ENCODE measurements around the gene ZNF217.
"Not testable (repeated sequence)": the region's sequence is repeated elsewhere in the genome, so short reads cannot be mapped to it uniquely, and the experiment has no call there.

ZNF217 gene

DNA sequence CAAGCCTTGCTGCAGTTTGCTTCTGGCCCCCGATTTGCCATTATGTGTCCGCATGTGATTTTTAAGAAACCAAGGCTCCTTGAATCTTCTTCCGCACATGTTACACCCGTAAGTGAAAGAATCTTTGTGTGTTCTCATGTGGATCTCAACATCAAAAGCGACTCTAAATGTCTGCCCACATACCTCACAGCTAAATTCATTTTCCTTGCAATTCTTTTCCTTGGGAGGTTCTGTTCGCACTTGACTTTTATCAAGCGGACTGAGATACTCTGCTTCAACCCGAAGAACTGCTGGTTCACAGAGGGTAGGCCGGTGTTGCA, 11.4 kb downstream of the ZNF217 start:
- no peak for DNase-seq

DNA sequence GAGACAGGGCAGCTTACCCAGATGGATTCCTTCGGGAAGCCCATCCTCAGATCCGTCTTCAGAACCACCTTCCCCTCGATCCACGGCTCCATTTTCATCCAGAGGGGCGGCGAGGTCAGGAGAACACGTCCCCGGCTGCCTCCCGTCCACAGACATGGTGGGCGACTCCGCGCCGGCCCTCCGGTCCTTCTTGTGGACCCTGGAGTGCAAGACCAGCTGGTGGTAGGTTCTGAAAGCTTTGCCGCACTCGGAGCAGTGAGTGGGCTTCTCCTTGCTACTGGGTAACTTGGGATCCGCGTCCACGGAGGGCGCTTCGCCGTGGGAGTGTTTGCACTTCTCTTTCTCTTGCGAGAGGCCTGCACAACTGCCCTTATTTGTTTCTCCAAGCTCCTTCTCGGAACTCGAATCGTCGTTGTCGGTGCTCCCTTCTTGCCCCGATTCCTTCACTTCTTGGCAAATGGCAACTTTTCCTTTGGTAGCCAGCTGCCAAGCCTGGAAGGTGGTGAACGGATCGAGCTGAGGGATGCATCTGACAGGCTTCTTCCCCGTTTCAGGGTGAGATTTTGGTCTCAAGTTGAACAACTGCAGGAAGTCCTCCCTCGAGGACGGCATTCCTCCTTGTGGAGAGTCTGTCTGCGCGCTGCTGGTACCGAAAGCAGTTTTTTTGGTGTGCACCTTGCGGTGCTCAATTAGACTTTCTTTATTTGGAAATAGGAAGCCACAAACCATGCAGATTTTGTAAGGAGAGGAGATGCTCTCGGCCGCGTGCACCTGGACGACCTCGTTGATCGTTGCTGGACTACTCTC, 12.0 kb downstream of the ZNF217 start:
- DNase-seq, result peak; percentile 53

DNA sequence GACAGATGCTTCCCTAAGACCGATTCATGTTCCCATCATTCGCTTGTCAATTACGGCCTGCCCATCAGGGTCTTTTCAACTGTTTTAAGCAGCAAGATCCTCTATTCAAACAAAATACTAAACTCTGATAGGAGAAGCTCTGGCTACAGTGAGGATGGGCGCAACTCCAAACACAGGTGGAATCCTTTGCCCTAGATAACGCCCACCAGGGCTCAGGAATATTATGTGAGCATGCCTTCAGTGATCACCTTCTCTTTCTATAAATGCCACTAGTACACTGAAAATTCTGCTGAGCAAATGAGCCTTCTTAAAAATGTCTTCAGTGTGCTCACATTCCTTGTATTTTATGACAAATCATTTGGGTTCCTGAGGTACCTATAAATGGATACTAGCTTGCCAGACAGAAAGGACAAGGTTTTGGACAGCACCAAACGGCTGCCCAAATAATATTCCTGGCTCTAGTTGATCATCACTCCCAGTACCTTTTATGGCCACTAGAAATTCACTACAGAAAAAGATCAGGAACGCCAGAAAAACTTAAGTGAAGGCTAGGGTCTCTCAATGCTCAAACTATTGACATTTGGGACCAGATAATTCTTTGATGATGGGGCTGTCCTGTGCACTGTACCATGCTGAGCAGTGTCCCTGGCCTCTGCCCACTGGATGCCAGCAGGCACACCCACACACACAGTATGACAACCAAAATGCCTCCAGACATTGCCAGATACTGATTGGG, 13.1 kb downstream of the ZNF217 start:
- no peak for DNase-seq

DNA sequence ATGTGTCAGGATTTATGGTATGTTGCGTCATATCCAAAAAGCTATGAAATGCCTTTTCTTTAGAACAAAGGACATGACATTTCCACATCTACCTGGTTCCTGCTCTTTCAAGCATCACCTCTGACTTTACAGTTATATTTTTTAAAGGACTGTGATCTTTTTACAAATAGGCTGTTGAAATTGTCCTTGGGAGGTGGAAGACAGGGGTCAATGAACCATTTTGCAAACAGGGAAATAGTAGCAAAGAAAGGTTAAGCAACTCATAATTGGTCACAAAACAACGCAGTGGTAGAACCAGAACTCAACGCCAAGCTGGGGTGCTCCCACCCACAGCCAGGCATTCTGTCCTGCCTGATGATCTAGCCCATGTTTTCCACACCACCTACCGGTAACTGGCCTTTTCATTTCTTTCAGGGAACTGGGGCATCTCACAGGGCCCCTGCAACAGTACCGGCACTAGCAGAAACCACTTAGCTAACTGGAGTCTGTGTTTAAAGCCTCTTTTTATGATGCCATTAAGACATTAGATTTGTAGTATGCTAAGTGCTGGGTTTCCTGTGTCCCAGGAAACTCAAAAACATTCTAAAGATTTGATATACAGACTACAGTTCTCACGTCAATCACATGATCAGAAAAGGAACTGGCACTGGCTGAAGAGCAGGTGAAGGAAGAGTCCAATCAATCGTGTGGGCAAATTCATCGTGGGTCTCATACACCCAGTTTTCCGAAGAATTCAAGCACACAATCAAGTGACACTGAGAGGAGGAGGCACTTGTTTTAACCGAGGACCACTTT, 13.9 kb downstream of the ZNF217 start:
- DNase-seq, result peak; percentile 59

DNA sequence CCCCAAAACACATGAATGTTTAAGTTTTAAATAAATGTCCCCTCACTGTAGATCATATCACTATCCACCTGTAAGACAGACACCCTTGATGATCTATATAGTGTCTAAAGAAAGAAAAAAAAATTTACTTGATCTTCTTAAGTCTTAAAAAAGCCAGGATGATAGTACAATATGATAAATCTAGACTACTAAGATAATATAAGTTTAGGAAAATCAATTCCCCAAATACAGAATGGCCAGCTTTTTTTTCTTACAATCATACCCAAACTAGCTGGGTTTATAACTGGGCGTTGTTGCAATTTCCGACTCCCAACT, 14.4 kb downstream of the ZNF217 start:
- DNase-seq, result no peak

DNA sequence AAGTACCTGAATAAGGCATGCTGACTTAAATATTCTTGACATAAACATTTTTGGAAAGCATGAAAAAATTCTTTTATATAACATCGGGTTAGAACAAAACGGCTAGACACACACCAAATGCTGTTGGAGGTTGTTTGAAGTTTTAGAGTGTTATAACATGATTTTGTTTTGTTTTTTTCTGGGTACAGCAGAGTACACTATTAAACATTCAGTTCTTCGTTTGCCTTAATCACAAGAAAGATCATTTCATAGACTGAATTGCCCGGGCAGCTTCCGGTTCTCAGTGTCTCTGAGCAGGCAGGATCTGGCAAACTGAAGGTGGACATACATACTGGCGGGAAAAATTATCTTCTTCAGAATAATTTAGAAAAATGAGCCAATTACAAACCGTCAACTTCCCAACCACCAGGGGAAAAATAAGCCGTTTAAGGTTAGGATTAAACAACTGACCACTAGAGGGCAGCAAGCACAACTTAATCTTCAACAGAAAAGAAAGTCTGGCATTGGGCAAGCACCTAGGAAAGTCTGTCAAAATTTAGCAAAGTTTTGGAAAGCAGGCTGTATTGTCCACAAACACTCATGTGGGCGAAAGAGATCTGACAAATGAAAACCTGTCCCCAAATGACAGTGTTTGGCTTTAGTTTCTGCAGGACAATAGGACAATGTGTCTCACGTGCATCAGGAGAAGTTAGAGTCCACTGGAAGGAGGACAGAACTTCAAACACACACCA, 15.0 kb downstream of the ZNF217 start:
- peak; percentile 89 for DNase-seq

DNA sequence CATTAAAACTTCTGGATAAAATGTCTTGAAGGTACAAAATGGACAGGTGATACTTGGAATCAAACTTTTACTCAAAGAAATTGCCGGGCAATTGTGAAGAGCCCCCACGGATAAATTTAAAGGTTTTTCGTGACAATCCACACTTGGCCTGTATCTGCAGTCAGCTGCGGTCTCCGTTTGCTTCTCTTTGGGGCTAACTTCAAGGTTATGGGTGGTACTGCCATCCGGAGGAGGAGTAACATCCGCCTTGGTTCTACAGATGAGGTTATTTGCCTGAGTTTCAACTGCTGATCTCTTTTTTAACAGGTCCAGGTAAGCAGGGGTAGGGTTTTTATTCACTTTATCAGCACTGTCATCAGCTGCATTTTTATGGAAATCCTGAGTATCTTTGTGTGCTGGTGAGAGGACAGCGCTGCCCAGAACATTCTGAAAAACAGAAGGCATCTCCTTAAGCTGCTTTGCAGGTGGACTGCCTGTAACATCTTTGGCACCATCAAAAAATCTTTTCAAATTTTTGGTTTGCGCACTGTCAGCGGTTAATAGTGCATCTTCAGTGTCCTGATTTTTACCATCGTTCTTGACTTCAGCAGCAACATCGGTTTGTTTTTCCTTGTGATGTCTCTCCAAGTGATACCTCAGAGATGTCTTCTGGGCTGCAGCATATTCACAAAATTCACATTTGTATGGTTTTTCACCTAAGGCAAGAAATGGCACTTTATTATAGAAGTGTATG, 16.9 kb downstream of the ZNF217 start:
- DNase-seq, result peak; percentile 43

DNA sequence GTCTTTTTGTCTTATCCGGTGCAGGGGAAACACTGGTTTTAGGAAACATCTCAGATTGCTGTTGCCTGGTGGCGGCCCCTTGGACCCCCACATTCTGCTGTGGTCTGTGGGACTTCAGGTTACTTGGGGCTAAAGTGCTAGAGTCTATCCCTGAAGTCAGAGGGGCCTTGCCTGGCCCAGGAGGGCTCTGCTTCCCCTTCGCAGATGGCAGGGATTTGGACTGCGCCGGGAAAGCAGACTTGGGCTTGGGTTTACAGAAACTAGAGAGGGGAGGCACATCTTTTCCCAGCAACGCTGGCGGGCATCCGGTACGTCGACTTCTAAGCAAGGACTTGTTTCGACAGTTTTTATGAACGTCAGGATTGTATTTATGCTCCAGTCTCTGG, 17.5 kb downstream of the ZNF217 start:
- DNase-seq, result no peak

DNA sequence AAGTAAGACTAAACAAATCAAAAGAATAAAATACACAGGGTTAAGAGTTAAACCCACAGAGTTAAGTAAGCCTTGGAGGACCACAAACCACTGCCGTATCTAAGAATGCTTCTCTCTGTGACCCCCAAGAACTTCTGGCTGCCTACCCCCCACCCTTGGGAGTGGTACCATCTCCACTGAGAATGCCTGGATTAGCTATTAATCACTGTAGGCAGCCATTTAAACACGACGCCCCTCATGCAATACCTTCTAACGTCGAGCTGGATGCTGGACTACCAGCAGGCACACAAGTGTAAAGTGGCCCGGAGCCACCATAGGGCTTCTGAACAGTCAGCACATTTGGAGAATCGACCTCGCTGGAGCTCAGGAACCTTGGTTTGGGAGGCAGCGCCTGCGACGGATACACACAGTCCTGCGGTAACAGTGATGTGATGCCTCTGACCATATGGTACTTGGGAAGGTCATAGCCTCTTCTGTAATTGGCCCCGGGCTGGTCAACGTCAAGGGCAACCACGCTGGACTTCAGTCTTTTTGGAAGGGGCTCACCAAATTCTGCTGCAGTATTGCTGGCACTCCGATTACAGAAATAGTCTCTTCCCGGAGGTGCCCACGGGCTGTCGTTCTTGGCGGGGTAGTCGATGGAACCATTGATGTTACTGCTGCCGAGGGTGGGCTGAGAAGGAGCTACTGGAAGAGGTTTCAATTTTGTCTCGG, 18.0 kb downstream of the ZNF217 start:
- DNase-seq, result no peak

DNA sequence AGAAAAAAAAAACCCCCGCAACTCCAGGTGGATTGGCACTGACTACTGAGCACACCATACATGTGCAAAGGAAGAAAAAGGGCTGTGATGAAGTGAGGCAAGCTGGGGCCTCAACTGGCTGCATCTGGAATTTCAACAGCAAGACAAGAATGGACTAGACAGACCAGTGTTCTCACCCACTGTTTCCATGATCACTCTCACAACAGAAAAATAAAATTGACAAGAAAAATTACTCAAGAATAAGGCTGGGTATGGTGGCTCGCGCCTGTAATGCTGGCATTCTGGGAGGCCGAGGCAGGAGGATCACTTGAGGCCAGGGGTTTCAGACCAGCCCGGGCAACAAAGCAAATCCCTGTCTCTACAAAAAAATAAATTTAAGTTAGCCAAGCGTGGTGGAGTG, 18.8 kb downstream of the ZNF217 start:
- DNase-seq, result no peak

DNA sequence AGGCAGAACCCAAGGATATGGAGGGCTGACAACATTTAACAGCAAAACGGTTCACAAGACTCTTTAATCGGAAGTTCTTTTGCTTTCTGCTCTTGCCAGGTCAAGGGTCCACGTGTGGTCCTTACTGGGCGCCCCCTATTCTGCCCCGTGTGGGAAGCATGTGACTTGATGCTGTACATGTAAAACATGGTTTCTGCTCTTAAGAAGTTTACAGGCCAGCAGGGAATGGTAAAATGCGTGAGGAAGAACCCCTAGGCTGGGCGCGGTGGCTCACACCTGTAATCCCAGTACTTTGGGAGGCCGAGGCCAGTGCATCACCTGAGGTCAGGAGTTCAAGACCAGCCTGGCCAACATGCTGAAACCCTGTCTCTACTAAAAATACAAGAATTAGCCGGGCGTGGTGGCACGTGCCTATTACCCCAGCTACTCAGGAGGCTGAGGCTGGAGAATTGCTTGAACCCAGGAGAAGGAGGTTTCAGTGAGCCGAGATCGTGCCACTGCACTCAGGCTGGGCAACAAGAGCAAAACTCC, 19.3 kb downstream of the ZNF217 start:
- no peak for DNase-seq

DNA sequence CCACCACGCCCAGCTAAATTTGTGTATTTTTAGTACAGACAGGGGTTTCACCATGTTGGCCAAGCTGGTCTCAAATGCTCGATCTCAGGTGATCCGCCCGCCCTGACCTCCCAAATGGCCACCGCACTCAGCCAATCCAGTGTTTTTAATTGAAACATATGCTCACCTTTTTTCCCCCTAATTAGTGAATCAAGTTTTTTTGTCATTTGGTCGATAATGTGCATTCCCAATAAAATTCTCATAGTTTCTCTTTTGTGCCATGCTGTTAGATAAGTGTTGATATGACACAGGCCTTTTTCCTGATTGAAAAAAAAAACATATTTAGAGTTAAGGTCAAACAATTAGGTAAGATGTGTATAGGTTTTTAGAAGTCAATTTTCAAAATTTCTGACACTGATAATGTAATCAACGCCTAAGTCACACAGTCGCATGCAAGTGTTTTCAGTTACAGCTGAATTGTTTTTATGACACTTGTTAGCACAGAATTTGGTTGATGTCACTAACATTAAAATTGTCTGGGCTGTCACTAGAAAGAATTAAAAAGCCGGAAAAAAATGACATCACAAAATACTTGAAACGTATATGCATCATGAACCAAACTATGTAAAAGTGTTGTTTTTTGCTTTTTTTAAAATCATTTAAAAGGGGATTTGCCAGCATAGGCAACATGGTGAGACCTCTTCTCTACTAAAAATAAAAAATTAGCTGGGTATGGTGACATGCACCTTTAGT, 21.9 kb downstream of the ZNF217 start:
- DNase-seq, result no peak

DNA sequence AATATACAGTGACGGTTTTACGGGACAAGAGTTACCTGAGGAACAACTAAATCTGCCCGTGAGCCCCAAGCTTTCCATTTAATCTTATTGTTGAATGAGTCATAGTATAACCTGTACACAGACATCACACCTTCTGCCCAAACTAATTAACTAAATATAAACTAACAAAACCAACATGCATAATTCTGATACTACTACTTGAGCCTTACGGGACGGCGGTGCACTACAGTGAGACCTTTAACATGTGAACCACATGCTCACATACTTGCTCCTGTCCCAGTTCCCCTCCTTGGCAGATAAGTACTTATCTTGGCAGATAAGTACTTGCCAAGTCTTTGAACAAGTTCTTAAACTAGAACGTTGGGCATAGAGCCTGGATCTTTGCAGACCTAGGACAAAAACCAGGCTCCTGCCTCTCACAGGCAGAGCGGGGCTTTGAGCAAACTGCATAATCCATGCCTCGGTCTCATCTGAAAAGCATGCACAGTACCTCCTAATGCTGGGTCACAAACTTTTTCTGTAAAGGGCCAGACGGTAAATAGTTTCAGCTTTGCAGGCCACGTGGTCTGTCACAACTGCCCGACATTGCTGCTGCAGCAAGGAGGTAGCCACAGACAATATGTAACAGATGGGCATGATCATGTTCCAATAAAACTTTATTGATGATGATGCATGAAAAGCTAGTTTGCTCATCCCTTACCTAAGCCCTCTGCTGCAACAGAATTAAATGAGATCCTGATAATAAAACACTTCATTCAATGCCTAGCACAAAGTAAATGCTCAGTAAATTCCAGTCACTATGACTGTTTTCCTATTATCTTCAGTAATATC, 23.0 kb downstream of the ZNF217 start:
- no peak for DNase-seq

DNA sequence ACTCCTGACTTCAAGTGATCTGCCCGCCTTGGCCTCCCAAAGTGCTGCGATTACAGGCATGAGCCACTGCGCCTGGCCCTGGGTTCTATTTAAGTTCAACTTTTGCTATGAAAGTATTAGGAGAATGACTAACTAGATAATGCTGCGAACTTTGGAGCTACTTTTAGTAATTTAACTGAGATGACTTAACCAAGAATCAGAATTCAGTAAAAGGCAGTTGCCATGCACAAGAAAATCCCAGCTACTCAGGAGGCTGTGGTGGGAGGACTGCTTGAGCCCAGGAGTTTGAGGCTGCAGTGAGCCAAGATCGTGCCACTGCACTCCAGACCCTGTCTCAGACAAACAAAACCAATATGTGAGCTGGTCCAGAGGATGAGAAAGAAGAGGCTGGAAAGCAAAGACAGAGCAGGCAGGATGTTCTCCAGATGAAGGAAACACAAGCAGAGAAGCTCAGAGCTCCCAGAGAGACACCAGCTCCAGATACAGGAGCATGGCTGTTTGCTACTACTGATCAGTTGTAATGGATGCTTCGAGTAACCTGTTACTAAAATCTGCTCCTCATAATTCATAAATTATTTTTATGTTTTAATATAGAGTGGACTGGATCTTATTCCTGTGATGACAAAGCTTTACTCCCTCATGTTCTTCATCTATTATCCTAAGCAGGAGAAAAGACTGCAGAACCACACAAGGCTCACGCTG, 23.9 kb downstream of the ZNF217 start:
- DNase-seq, result no peak

DNA sequence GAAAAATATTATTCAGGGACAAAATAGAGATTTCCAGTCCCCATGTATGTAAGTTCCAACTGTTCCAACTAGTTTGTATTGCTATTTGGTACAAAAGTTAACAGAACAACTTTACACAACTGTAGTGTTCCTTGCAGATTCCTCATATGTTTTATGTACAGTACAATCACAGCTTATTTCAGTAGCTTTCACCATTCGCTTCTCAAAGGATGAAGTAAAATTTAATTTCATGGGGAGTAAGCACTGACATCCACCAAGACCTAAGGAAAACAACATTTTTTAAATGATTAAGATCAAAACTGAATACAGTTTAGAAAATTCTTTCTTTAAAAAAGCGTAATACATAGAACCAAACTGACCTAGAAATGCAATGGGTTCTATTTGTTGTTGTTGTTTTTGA, 24.6 kb downstream of the ZNF217 start:
- no peak for DNase-seq

DNA sequence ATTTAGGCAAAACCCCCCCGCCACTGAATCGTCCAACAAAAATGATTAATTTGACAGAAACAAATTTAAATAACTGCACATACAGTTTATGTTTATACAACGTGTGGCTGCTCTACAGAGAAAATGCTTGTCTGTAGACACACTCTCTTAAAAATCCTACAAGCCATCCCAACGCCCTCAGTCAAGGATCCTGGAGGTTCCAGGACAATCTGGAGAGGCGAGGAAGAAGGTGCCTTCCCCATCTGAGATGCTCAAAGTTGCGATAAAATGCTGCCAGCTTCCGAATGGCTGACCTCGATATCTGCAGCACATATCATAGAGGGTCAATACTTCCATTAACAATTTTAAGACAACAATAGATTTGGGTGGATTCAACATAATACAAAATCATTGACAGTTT, 25.3 kb downstream of the ZNF217 start:
- no peak for DNase-seq

DNA sequence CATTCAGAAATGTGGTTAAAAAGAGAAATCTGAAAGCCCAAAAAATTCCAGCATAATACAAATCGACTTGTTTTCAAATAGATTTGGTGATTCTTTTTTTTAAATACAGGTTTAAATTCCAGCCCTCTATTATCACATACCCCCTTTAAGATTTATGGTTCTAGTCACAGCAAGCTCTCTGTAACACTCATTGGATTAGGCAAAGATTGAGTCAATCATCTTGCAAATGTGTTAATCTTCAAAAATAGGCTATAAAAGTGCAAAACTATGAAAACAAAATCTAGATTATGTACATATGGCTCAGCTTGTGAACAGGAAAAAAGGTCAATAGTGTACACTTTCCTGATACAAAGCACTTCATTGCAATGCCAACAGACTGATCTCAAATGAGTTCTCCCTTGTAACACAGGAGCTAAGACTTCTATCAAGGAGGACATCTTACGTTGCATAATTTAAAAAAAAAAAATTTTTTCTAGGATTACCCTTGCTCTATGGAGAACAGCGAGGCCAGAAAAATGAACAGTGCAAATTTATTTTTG, 26.2 kb downstream of the ZNF217 start:
- DNase-seq, result no peak

DNA sequence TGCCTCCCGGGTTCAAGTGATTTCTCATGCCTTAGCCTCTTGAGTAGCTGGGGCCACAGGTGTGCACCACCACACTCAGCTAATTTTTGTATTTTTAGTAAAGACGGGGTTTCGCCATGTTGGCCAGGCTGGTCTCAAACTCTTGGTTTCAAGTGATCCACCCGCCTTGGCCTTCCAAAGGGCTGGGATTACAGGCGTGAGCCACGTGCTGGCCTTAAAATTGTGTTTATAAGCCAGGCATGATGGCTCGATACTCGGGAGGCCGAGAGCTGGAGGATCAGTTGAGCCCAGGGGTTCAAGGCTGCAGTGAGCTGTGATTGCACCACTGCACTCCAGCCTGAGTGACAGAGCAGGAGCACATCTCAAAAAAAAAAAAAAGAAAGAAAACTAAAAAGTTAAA, 27.0 kb downstream of the ZNF217 start:
- not testable (repeated sequence) for DNase-seq

DNA sequence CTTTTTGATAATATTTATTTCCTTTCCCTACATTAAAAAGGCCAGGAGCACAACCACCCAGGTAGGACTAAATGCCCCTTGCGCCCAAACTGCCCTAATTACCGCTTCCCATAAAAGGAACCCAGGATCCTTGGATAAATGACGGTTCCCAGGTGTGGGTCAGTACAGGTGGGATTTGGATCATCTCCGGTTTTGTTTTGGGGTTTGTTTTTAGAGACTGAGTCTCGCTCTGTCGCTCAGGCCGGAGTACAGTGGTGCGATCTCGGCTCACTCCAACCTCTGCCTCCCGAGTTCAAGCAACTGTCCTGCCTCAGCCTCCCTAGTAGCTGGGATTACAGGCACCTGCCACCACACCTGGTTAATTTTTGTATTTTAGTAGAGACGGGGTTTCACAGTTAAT, 28.4 kb downstream of the ZNF217 start:
- DNase-seq, result no peak
